GM12872 (cell line): ENCODE results near the gene HCK.

ENCODE experiments used
- TF ChIP-seq, protein P1 (sequence below): IDR thresholded peaks from 3 replicates; pipeline ENCODE4 v1.5.1; 2011; ENCODE audit warnings: low read depth, mild to moderate bottlenecking, low read length, moderate library complexity; ENCODE audit not compliant: insufficient read depth

HCK gene

DNA sequence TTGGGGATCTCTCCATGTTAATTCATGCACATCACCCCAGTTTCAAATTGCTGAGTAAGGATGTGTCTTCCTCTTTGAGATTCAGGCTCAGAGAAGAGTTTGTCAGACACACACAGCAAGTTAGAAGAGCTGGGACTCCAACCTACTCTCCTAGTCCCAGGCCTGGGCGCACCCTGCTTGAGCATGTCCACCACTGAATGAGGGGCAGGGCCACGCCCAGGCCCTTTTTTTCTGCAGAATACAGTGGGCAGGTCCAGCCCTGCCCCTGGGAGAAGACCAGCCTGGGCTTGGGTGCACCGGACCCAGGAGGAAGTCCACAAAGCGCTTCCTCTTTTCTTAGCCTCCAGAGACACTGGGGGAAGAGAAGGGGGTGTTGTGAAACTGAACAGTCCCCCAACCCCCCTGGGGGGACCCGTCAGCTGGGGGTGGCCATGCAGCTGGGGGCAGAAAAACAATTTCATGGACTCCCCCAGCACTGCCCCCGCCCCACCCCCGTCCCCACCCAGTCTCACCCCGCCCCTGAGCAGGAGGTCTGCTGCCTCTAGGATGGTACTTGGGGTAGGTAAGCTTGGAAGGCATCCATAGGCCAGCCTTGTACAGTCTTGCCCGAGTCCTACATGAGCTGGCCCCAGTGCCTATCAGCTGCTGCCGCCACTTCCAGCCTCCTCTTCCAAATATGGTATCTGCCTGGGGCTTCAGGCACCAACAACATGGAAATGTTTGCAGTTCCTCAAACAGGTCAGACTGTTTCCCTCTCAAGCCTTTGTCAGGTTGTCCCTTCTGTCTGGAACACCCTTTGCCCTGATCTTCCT is 11.7 kb upstream of the HCK start:
- TF ChIP-seq, protein P1, sequence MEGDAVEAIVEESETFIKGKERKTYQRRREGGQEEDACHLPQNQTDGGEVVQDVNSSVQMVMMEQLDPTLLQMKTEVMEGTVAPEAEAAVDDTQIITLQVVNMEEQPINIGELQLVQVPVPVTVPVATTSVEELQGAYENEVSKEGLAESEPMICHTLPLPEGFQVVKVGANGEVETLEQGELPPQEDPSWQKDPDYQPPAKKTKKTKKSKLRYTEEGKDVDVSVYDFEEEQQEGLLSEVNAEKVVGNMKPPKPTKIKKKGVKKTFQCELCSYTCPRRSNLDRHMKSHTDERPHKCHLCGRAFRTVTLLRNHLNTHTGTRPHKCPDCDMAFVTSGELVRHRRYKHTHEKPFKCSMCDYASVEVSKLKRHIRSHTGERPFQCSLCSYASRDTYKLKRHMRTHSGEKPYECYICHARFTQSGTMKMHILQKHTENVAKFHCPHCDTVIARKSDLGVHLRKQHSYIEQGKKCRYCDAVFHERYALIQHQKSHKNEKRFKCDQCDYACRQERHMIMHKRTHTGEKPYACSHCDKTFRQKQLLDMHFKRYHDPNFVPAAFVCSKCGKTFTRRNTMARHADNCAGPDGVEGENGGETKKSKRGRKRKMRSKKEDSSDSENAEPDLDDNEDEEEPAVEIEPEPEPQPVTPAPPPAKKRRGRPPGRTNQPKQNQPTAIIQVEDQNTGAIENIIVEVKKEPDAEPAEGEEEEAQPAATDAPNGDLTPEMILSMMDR: no peak

DNA sequence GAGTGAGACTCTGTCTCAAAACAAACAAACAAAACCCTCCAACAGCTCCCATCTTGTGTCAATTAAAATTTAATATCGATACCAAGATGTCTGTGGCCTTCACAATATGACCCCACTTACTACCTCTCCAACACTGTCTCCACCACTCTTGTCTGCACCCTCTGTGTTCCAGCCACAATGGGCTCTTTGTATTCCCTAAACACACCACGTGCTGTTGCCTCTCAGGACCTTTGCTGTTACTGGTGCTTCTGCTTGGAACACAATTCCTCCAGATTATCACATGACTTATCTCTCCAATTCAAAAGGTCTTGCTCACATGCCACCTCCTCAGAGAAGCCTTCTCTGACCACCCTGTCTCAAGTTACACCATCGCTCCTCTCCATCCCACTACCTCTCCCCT is 6.0 kb upstream of the HCK start:
- TF ChIP-seq, protein P1: no peak

DNA sequence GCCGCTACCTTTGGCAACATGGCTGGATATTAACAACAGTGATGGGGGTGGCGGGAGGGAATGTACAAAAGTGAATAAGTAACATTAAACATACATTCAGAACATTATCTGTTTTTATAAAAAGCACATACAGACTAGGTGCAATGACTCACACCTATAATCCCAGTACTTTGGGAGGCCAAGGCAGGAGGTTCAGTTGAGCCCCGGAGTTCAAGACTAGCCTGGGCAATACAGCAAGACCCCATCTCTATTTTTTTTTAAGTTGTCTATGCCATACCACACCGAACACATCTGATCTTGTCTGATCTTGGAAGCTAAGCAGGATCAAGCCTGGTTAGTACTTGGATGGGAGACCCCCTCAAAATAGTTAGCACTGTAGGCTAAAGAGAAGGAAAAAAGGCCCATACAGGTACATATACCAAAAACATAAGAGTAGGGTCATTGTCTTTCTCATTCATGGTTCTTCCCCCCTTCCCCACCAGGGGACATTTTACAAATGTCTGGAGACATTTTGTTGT is 1.7 kb upstream of the HCK start:
- TF ChIP-seq, protein P1: no peak

GRCh38 chr20:32050851-32051556 is 1.0 kb upstream of the HCK start:
- TF ChIP-seq, protein P1: no peak

DNA sequence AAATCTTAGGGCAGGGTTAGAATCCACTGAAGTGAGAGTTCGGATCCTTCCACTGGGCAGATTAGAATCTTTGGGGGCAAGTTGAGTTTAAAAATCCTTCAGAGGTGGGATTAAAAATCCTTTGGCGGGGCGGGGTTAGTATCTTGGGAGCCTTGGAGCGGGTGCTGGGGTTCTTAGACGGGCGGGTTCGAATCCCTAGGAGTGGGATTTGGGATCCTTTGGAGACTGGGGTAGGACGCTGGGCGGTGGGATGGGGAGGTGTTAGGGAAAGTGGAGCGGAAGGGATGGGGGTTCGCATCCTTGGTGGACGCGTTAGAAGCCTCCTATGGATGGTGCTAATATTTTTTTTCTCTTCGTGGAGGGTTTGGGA is 337 bp upstream of the HCK start:
- TF ChIP-seq, protein P1: no peak

- TF ChIP-seq, protein P1: no peak
These were observed 828 bp downstream of the HCK start for GRCh38 chr20:32052778-32053362.

DNA sequence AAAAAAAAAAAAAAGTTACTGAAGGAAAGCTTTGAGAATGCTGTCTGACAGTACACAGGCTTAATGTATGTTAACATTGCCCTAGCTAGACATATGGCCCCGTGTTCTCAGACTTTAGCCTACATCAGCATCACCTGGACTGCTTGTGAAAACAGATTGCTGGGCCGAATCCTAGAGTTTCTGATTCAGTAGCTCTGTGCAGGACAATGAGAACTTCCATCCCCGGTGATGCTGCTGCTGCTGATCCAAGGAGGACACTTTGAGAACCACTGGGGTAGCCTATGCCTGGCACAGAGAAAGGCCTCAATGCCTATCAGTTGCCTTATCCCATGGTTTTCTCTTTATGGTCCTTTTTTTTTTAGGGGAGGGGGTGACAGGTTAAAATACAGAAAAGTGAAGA is 1.6 kb downstream of the HCK start:
- TF ChIP-seq, protein P1: no peak
